Hepatocyte (in vitro differentiated cells): ENCODE data around the gene PHF1.

Experiments
- EZH2 ChIP-seq: fragments of 200-600 bp; sonication (generic); IDR thresholded peaks from 2 replicates; pipeline ENCODE4 v1.6.1; 2016; ENCODE audit warnings: antibody characterized with exemption, mild to moderate bottlenecking, borderline replicate concordance
- EZH2phosphoT487 ChIP-seq: fragments of 200-600 bp; sonication (generic); IDR thresholded peaks from one replicate; pipeline ENCODE4 v1.6.1; 2018; ENCODE audit warnings: antibody characterized with exemption, mild to moderate bottlenecking, low read depth, moderate library complexity; ENCODE audit not compliant: unreplicated experiment, severe bottlenecking
- TF ChIP-seq, protein P1 (sequence below): fragments of 200-600 bp; sonication (generic); IDR thresholded peaks from 2 replicates; pipeline ENCODE4 v1.5.1; 2016; ENCODE audit warnings: antibody characterized with exemption, mild to moderate bottlenecking; ENCODE audit not compliant: poor library complexity

DNA sequence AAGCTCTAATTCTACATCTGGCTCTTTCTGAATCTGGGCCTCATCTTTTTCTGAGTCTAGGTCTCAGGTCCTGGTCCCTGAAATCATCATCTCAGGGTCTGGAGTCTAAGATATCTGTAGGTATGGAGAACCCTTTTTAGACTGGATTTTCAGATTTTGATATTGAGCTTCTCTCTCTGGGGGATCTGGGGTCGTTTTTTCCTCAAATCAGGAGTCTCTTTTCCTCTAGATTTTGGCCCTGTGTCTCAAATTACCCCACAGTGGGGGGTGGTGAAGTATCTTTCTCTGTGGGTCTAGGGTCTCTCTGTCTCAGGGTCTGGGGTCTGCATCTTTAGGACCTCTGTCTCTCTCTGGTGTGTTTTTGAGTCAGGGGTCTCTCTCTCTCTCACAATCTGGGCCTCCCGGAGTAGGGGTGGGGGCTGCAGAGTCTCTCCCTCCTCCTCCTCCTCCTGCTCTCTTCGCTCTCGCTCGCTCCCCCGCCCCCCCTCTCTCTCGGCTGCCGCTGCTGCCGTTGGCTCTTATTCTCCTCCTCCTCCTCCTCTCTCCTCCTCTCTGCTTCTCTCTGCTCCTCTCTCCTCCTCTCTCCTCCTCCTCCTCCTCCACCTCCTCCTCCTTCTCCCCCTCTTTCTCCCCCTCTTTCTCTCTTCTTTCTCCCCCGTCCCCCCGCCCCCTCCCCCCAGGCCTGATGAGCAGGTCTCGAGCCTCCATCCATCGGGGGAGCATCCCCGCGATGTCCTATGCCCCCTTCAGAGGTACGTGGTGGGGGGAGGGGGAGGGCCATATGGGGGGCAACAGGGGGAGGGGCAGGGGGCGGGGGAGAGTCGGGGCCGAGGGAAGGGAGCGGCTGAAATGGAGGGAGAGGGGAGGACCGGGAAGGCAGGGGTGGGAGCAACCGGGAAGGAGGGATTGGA is 9.0 kb downstream of the PHF1 start, which contains the start of gene SYNGAP1:
- TF ChIP-seq, protein P1, sequence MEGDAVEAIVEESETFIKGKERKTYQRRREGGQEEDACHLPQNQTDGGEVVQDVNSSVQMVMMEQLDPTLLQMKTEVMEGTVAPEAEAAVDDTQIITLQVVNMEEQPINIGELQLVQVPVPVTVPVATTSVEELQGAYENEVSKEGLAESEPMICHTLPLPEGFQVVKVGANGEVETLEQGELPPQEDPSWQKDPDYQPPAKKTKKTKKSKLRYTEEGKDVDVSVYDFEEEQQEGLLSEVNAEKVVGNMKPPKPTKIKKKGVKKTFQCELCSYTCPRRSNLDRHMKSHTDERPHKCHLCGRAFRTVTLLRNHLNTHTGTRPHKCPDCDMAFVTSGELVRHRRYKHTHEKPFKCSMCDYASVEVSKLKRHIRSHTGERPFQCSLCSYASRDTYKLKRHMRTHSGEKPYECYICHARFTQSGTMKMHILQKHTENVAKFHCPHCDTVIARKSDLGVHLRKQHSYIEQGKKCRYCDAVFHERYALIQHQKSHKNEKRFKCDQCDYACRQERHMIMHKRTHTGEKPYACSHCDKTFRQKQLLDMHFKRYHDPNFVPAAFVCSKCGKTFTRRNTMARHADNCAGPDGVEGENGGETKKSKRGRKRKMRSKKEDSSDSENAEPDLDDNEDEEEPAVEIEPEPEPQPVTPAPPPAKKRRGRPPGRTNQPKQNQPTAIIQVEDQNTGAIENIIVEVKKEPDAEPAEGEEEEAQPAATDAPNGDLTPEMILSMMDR = no peak
- TF ChIP-seq EZH2 = no peak
- no peak for TF ChIP-seq EZH2phosphoT487
